AG09319 (cell line): ENCODE results near the gene CNTNAP2.

Source experiments
- DNase-seq: peaks from one replicate; pipeline ENCODE4 v3.0.0-alpha.2; 2010; ENCODE audit warnings: low read depth; ENCODE audit errors: extremely low read depth
- TF ChIP-seq, protein P1 (sequence below): IDR thresholded peaks from 2 replicates; pipeline ENCODE4 v1.5.1; 2011; ENCODE audit warnings: low read depth, mild to moderate bottlenecking, inconsistent platforms, low read length, moderate library complexity

CNTNAP2 gene

GRCh38 chr7:147571436-147572185 is 1455.0 kb downstream of the CNTNAP2 start:
- TF ChIP-seq, protein P1, sequence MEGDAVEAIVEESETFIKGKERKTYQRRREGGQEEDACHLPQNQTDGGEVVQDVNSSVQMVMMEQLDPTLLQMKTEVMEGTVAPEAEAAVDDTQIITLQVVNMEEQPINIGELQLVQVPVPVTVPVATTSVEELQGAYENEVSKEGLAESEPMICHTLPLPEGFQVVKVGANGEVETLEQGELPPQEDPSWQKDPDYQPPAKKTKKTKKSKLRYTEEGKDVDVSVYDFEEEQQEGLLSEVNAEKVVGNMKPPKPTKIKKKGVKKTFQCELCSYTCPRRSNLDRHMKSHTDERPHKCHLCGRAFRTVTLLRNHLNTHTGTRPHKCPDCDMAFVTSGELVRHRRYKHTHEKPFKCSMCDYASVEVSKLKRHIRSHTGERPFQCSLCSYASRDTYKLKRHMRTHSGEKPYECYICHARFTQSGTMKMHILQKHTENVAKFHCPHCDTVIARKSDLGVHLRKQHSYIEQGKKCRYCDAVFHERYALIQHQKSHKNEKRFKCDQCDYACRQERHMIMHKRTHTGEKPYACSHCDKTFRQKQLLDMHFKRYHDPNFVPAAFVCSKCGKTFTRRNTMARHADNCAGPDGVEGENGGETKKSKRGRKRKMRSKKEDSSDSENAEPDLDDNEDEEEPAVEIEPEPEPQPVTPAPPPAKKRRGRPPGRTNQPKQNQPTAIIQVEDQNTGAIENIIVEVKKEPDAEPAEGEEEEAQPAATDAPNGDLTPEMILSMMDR: no peak
- DNase-seq: no peak

GRCh38 chr7:147578196-147578595 is 1461.6 kb downstream of the CNTNAP2 start:
- no peak for DNase-seq
- TF ChIP-seq, protein P1: no peak

GRCh38 chr7:147579148-147579547 is 1462.5 kb downstream of the CNTNAP2 start:
- TF ChIP-seq, protein P1: no peak
- no peak for DNase-seq

DNA sequence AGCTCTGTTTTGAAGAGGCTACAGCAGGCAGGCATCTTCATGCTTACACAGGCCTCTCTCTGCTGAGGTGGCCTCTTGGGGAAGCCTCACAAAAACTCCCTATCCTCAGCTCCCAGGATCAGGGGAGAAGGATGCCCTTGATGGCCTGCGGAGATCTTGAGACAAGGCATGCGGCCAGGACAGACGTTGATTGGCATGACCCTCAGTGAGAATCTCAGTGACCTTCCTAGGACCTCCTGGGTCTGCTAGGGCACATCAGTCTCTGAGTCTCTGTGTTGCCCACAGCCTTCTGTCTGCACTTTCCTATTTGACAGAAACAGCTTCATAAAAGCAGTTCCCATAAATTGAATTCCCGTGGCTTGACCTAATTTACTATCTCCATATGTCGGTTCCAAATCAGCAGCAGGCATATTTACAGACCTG is 1468.2 kb downstream of the CNTNAP2 start:
- TF ChIP-seq, protein P1: no peak
- no peak for DNase-seq

DNA sequence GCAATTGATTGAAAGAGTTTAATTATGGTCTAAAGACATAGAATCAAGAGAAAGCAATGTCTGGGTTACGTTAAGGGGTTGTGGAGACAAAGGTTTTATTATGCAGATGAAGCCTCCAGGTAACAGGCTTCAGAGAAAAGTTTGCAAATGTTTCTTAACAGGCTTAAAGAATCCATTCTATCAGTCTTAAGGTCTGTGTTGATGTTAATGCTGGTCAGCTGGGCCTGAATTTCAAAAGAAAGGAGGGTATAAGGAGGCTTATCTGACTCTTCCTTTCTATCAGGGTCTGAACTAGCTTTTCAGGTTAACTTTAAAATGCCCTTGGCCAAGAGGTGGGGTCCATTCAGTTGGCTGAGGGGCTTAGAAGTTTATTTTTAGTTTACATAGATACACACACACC is 1469.5 kb downstream of the CNTNAP2 start:
- no peak for DNase-seq
- TF ChIP-seq, protein P1: no peak

DNA sequence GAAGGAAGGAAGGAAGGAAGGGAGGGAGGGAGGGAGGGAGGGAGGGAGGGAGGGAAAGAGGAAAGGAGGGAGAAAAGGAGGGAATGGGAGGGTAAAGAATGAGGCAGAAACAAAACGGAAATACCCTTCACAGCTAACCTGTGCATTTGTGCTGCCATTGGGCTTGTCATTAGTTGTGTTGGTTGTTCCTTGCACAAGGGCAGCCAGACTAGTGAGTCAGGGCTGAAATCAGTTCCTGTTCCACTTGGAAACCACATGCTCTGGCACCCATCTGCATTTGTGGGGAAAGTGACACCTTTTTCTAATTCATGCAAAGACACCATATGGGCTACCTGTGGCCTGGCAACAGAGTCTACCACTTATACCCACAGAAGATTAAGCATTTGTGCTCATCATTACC is 1469.9 kb downstream of the CNTNAP2 start:
- TF ChIP-seq, protein P1: no peak
- no peak for DNase-seq

DNA sequence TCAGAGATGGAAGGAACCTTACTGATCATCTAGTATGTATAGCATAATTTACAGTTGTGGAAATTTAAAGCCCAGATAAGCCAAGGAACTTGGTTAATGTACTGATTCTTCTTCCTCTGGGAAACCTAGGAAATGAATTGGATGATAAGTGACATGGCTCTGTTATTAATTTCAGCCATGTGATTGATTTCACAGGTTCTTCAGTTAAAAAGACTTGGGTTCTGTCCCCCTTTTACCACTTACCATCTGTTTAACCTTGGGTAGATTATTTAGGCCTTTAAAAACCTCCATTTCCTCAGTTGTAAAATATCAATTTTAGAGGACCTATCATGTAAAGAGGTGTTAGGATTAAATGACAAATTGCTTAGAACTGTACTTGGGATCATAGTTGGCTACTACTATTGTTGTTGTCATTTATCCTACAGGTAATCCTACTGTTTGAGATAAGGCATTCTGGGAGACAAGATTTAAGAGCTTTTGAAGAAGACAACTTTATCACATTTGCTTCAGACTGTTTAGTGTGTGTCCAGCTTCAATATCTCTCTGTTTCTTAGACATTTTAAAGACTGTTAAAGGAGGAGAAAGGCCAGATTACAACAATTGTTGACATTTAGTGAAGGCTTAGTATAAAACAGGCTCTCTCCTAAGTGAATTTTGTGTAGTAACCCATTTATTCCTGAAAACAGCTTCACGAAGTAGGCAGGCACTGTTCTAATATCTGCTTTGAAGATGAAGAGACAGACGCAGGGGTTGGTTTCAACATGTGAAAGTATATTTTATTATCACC is 1476.9 kb downstream of the CNTNAP2 start:
- no peak for DNase-seq
- TF ChIP-seq, protein P1: no peak
